Cardiac muscle cell (in vitro differentiated cells and primary cell): Measurements from ENCODE around the gene C18orf63. TPM values are rescaled to one million over a fixed set of nuclear protein-coding genes. Genes with fewer than 3 reads are reported as not detected.

Source experiments
- DNase-seq, 2 donors: peaks; one replicate each; pipeline versions ENCODE4 v3.0.0 to v3.0.0-alpha.2; 2010 to 2017; ENCODE audit warnings: low read depth in 1 of 2, low spot score in 1 of 2
- H3K27ac ChIP-seq: fragments of 200-600 bp; sonication (generic); 2 replicates; pipeline ENCODE4 v1.5.1; 2016
- H3K27me3 ChIP-seq: fragments of 200-600 bp; sonication (generic); 2 replicates; pipeline ENCODE4 v1.6.0; 2016; ENCODE audit warnings: control low read depth
- H3K36me3 ChIP-seq: fragments of 200-600 bp; sonication (generic); 2 replicates; pipeline ENCODE4 v1.5.1; 2016; ENCODE audit warnings: control low read depth
- H3K4me1 ChIP-seq: fragments of 200-600 bp; sonication (generic); 2 replicates; pipeline ENCODE4 v1.8.1; 2017; ENCODE audit warnings: low read depth, mild to moderate bottlenecking, mixed run types
- H3K4me3 ChIP-seq: fragments of 200-600 bp; sonication (generic); 2 replicates; pipeline ENCODE4 v1.5.1; 2016; ENCODE audit warnings: mild to moderate bottlenecking
- H3K9me3 ChIP-seq: fragments of 200-600 bp; sonication (generic); 2 replicates; pipeline ENCODE4 v1.5.1; 2017; ENCODE audit warnings: low read depth, mild to moderate bottlenecking, control low read depth
- CTCF ChIP-seq: IDR thresholded peaks from 2 replicates; pipeline ENCODE4 v1.5.1; 2012; ENCODE audit warnings: low read depth, mild to moderate bottlenecking, low read length
- polyA plus RNA-seq: library from polyadenylated mRNA; unstranded; fragments of >200 nt; fragmentation: Nextera tagmentation; extraction: Ambion mirVana; gene quantifications from 2 replicates; pipeline ENCODE4 v1.2.1, GENCODE V29; 2016
- total RNA-seq: library from RNA; depleted of rRNA; stranded (reverse); fragments of >200 nt; gene quantifications from 2 replicates; pipeline ENCODE4 v1.2.3, GENCODE V29; 2016

The C18orf63 gene
- total RNA-seq = not detected in 2 replicates
- polyA plus RNA-seq = not detected in 2 replicates

- H3K36me3 ChIP-seq = no peaks in the 10 kb centered on the region
- H3K27me3 ChIP-seq = no peaks in the 10 kb centered on the region
- H3K4me3 ChIP-seq = no peak within 1 kb of the TSS
- no peak within 1 kb of the TSS for H3K27ac ChIP-seq
- no peak for TF ChIP-seq CTCF
- H3K4me1 ChIP-seq = peaks cover 4% of the 10 kb centered on the region
- no peak for DNase-seq
- H3K9me3 ChIP-seq = no peaks in the 10 kb centered on the region
Measured at GRCh38 chr18:74315464-74316256, at the start of gene C18orf63. Gene C18orf63, plus strand, starts transcription at chr18:74315839. Its CDS starts 2,027 bp downstream, at chr18:74317866.

- H3K27ac ChIP-seq = no peak overlapping the region
- DNase-seq = no peak
- no peaks in the 10 kb centered on the region for H3K9me3 ChIP-seq
- H3K36me3 ChIP-seq = no peaks in the 10 kb centered on the region
- H3K27me3 ChIP-seq = no peaks in the 10 kb centered on the region
- H3K4me3 ChIP-seq = no peak overlapping the region
- H3K4me1 ChIP-seq = peaks cover 22% of the 10 kb centered on the region
- TF ChIP-seq CTCF = no peak
Measured at GRCh38 chr18:74266161-74266560, 49.5 kb upstream of the C18orf63 start.

GRCh38 chr18:74268175-74268574 lies 47.5 kb upstream of the C18orf63 start:
- H3K9me3 ChIP-seq = no peaks in the 10 kb centered on the region

DNA sequence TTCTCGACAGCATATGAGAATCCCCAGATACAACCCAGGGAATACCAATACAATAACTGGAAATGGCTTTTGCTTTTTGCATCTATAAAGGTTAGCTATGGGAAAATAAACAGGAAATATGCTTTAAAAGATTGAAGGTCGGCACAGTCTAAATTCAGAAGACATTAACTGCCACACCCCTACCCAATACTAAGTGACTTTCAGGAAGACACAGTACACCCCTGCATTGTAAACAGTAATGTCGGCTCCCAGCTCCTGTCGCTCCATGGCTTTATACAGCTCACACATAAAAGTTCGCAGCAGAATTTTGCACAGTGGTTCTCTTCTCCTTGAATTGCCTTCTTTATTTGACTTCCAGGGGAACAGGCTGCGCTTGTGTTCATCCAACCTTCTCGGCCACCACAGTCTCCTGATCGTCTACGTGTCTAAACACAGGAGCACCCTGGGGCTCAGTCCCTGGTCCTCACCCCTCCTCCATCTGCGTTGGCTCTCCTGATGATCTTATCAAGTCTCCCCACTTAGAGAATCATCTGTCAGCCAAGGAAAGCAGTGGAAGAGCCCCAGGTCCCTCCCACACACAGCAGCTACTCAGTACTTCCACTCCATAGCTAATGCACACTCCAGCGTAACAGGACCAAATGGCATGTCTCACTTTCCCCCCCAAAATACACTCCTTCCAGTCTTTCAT lies 46.6 kb upstream of the C18orf63 start:
- TF ChIP-seq CTCF = no peak
- Histone ChIP-seq H3K36me3 (no peaks in the 10 kb centered on the region), H3K27me3 (no peaks in the 10 kb centered on the region), H3K4me1 (peaks cover 30% of the 10 kb centered on the region), H3K4me3 (no peak overlapping the region), H3K9me3 (no peaks in the 10 kb centered on the region), H3K27ac (peak overlapping the region; percentile 52)
- DNase-seq = peak in 1 of 2 donors; percentile 62

More at GRCh38 chr18:74268175-74268574, 47.5 kb upstream of the C18orf63 start:
- TF ChIP-seq CTCF = no peak
- Histone ChIP-seq H3K36me3 (no peaks in the 10 kb centered on the region), H3K4me3 (no peak overlapping the region), H3K4me1 (peaks cover 24% of the 10 kb centered on the region), H3K27ac (no peak overlapping the region), H3K27me3 (no peaks in the 10 kb centered on the region)
- no peak for DNase-seq

DNA sequence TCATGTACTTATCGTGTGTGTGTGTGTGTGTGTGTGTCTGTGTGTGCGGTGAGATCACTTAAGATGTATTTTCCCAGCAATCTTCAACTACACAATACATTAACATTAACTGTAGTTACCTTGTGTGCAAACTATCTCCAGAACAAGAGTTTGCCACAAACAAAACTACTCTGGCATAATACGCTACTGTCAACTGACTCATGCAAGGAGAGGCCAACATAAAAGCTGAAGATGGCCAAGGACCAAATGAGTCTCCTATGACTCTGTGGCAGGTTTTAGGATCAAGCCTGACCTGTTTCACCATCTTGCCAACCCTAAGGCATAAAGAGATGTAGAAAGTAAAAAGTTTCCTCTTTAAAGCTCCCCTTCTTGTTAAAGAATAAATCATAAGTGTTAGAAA lies 44.0 kb upstream of the C18orf63 start:
- no peak for TF ChIP-seq CTCF
- Histone ChIP-seq H3K36me3 (no peaks in the 10 kb centered on the region), H3K27ac (no peak overlapping the region), H3K27me3 (no peaks in the 10 kb centered on the region), H3K9me3 (no peaks in the 10 kb centered on the region), H3K4me3 (no peak overlapping the region), H3K4me1 (peaks cover 28% of the 10 kb centered on the region)
- DNase-seq = no peak
